ENCODE measurements around the gene CNTN2.

Gene CNTN2

GRCh38 chr1:205042911-205043806, at the start of gene CNTN2:
TSS of gene CNTN2 (plus strand) at chr1:205043212. CDS start at chr1:205053186, 9,974 bp downstream.
- DNase-seq: no peak

- DNase-seq: no peak
Observed at GRCh38 chr1:204994086-204994862, 48.7 kb upstream of the CNTN2 start.

DNA sequence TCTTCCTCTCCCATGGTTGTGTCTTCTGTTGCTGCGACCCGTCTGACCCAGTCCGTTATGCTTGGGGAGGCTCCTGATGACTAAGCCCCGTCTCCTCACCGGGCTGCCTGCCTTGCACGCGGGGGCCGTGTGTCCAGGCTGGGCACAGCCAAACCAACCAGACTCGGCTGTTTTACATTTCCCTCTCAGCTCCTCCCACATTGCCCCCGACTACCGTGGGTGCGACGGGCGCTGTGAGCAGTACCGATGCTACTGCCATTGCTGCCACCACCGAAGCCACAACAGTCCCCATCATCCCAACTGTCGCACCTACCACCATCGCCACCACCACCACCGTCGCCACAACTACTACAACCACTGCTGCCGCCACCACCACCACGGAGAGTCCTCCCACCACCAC, 46.0 kb upstream of the CNTN2 start:
- DNase-seq: no peak

DNA sequence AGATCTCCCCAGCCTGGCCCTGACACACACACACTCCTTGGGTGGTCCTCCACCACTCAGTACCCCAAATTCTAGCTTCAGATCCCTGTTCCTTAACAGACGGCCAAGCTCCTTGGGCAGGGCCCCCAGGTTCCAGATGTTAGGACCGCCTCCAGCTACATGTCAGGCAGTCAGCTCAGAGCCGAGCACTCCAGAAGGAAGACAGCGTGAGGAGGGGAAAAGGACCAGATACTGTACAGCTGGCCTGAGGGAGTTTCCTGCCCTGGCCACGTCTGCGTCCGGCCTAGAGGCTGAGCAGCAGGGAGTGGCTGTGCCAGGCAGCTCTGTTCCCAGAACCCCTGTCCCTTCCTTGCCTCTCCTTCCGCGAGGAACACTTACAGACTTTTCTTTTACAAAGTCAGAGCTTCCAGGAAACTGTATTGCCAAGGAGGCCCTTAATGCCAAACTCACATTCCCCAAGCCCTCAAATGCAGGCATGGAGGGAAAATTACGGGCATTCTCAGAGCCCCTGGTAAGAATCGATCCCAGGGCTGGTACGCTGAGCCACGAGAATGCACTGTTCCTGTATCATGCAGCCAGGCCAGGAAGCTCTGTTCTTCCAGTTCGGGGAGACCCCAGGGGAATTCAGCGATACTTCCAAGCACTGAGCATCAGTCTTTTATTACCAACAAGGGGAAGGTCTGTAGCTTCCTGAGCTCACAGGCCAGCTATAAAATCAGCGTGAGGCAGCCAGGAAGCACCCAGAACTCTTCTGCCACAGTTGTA, 45.2 kb upstream of the CNTN2 start:
- no peak for DNase-seq

DNA sequence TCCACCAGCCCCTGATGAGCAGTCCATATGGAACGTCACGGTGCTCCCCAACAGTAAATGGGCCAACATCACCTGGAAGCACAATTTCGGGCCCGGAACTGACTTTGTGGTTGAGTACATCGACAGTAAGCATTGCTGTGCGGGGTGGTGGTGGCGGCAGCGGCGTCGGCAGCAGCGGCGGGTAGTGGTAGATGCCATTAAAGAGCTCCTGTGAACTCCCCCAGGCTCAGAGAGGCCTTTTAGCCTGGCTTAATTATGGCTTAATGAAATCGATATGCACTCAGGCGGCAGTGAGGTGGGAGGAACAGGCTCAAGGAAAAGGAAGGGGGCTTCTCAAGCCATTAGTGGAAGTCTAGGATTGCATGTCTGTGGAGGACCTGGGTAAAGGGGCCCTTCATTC, 41.9 kb upstream of the CNTN2 start:
- no peak for DNase-seq

DNA sequence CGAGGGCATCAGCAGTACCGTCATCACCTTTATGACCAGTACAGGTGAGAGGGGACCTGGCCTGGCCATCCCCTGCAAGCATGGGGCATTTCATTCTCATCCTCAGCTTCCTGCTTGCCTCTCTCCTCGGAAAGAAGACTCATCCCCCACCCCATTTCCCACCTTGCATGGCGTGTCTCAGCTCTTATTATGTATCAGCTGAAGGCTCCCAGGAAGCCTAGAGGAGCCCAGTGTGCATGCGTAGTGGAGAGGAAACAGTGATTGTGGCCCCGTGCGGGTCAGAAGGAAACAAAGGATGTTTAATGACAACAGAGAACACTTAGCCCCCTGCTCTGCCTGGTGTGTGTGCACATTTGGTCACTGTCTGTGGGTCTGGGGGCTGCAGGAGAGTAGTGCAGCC, 40.3 kb upstream of the CNTN2 start:
- DNase-seq: no peak

GRCh38 chr1:205003358-205004131, 39.5 kb upstream of the CNTN2 start:
- DNase-seq: no peak

DNA sequence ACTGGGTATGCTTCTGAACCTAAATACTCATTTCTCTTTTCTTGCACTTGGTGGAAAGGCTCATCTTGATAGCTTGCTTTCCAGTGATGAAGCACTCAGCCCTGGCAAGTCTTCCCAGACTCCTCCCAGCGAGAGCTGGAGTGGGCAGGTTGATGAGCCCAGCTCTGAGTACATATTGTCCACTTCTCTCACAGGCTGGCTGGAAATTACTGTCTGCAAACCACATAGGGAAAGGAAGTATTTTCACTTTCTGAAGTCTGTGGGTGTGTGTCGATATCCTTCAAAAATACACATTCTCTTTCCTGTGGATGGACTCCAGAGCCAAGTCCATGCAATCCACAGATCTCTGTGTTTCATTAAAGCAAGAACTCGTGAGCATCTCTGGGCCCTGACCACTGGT, 38.7 kb upstream of the CNTN2 start:
- no peak for DNase-seq

- DNase-seq: no peak
Observed at GRCh38 chr1:205008896-205009295, 34.1 kb upstream of the CNTN2 start.

- no peak for DNase-seq
Observed at GRCh38 chr1:205009670-205010069, 33.3 kb upstream of the CNTN2 start.

GRCh38 chr1:205012391-205013140, 30.4 kb upstream of the CNTN2 start:
- DNase-seq: no peak

- no peak for DNase-seq
Observed at GRCh38 chr1:205013683-205014367, 29.2 kb upstream of the CNTN2 start.

GRCh38 chr1:205014783-205015182, 28.2 kb upstream of the CNTN2 start:
- DNase-seq: no peak

DNA sequence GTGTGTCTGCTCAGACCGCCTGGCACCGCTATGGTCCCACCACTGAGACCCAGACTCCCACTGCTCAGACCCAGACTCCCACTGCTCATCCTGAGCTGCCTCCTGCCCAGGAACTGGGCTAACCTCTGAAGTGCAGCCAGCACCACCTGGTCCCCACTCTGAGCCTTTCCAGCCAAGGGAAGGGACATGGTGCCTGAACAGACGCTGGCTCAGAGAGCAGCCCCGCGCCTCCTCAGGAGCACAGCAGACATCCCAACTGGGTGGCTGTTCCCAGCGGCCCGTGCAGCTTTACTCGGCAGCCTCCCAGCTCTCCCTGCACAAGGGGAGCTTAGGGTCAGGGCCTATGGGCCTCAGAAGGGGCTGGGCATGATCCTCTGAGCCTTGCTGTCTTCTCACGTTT, 27.8 kb upstream of the CNTN2 start:
- no peak for DNase-seq

- DNase-seq: no peak
Observed at GRCh38 chr1:205016075-205016474, 26.9 kb upstream of the CNTN2 start.

GRCh38 chr1:205016584-205016983, 26.4 kb upstream of the CNTN2 start:
- no peak for DNase-seq

- no peak for DNase-seq
Observed at GRCh38 chr1:205017001-205017400, 26.0 kb upstream of the CNTN2 start.

DNA sequence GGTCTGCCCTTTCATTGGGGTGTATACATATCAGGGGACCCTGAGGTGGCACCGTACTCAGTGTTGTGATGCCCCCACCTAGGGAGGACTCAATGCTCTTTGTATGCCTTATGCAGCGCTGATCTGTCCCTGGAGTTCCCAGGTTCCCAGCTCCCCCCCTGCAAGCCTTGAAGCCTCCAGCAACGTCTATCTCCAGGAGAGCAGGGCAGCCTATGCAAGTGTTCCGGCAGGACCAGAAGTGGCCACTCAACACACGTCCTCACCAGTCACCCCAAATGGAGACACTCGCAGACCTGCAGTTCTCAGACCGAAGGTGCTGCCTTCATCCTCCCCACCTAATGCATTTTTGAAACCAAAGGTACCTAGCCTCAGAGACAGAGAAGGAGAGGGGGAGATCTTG, 25.2 kb upstream of the CNTN2 start:
- no peak for DNase-seq

GRCh38 chr1:205018381-205018780, 24.6 kb upstream of the CNTN2 start:
- DNase-seq: no peak

DNA sequence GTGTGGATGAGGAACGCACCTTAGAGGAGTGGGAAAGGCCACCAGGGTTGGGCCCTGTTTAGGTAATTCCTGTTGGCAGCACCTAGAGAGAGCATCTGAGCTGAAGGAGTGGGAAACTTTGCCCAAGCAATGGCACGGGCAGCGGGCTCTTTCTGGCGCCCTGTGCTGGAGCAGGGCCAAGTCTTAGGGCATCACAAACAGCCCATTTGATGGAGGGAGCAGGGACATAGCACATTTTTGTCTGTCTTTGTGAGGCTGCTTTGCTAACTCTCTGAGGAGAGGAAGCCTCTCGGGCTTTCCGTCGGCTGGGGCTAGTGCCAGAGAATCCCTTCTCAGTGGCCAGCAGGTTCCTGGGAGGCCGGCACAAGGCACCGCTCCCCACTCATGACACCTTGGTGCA, 22.5 kb upstream of the CNTN2 start:
- DNase-seq: no peak

- DNase-seq: no peak
Observed at GRCh38 chr1:205024679-205025078, 18.3 kb upstream of the CNTN2 start.

All from activated T-cell treated with anti-CD3 and anti-CD28 coated beads, Interleukin-2, amount 50 U/mL, for 48 hours (primary cell).